Measurements from ENCODE around the gene MAPK13. TPM values are rescaled to one million over a fixed set of nuclear protein-coding genes. Genes with fewer than 3 reads are reported as not detected.
"Not testable (repeated sequence)": the region's sequence is repeated elsewhere in the genome, so short reads cannot be mapped to it uniquely, and the experiment has no call there.

MAPK13 gene
- total RNA-seq (2014; rRNA removed; shearing (Covaris generic)) = 0.34 and 0.46 TPM in 2 replicates

DNA sequence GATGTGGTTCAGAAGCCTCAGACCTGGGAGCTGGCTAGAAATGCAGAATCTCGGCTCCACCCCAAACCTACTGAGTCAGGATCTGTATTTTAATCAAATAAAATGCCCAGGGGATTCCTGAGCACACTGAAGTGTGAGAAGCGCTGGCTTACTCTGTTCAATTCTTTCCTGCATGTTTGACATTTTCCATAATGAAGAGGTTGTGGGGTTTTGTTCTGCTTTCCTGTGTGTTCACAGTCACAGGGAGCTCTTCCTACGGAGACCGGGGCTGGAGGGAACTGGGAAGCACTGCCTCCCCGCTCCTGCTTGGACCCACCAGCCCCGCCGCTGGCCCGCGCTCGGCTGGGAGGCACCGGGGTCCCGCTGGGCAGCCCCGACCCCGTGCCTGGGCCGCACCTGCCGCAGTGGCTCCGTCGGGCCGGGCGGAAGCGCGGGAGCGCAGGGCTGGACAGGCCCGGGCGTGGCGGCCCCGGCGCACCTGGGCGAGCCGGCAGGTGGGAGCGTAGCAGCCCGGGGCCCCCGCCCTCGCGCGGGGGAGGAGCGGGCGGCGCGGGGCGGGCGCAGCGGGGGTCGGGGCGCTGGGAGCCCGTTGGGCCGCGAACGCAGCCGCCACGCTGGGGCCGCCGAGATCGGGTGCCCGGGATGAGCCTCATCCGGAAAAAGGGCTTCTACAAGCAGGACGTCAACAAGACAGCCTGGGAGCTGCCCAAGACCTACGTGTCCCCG is at the start of gene MAPK13:
TSS of gene MAPK13 (plus strand) at position 573 of the 726 bp plus-strand sequence. CDS start at position 643, 70 bp downstream.
- no peak for DNase-seq (ENCODE audit: low spot score)

DNA sequence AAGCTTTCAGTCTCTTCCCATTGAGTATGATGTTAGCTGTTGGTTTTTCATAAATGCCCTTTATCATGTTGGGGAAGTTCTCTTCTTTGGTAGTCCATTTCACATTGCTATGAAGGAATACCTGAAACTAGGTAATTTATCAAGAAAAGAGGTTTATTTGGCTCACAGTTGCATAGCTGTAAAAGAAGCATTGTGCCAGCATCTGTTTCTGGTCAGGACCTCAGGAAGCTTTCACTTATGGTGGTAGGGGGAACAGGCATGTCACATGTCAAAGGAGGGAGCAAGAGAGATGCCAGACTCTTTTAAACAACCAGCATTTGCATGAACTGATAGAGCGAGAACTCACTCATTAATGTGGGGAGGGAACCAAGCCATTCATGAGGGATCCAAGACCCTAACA is 48.0 kb upstream of the MAPK13 start:
- DNase-seq (ENCODE audit: low spot score) = no peak

DNA sequence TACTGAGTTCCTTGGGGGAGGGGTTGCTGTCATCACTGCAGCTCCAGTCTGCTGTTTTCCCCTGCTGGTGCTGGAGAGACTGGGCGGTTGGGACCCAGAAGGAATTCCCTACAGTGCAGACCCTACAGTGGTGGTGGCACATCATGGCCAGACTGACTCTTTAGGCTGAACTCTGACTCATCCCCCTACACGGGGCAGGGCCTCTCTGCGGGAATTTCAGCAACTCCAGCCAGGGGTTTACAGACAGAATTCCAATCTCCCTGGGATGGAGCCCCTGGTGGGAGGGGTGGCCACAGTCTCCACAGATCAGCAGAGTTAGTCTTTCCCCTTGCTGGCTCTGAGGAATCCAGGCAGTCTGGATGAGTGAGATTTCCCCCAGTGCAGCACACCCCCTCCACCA is 46.9 kb upstream of the MAPK13 start:
- no peak for DNase-seq (ENCODE audit: low spot score)

DNA sequence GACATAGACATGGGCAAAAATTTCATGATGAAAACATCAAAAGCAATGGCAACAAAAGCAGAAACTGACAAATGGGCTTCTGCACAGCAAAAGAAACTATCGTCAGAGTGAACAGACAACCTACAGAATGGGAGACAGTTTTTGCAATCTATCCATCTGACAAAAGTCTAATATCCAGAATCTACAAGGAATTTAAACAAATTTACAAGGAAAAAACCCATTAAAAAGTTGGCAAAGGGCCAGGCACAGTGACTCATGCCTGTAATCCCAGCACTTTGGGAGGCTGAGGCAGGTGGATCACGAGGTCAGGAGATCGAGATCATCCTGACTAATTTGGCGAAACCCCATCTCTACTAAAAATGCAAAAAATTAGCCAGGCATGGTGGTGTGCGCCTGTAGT is 42.1 kb upstream of the MAPK13 start:
- DNase-seq (ENCODE audit: low spot score) = not testable (repeated sequence)

DNA sequence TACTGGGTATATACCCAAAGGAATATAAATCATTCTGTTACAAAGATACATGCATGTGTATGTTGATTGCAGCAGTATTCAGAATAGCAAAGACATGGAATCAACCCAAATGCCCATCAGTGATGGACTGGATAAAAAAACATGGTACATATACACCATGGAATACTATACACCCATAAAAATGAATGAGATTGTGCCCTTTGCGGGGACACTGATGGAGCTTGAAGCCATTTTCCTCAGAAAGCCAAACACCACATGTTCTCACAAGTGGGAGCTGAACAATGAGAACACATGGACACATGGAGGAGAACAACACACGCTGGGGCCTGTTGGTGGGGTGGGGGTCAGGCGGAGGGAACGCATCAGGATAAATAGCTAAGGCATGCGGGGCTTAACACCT is 41.3 kb upstream of the MAPK13 start:
- no peak for DNase-seq (ENCODE audit: low spot score)

DNA sequence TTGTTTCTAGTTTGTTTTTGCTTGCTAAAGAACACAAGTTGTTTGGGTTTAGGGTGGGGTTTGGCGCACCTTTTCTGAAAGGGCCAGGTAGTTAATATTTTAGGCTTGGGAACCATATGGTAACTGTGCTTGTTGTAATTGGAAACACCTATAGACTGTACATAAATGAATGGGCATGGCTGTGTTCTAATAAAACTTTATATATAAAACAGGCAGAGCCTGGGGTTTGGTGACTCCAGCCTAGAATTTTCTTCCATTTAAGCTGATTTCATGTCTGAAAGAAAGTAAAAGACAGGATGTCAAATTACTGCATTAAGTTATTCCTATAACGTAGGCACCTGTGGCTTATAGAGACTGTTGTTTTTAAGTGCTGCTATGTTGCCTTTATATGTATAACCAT is 36.1 kb upstream of the MAPK13 start:
- no peak for DNase-seq (ENCODE audit: low spot score)

DNA sequence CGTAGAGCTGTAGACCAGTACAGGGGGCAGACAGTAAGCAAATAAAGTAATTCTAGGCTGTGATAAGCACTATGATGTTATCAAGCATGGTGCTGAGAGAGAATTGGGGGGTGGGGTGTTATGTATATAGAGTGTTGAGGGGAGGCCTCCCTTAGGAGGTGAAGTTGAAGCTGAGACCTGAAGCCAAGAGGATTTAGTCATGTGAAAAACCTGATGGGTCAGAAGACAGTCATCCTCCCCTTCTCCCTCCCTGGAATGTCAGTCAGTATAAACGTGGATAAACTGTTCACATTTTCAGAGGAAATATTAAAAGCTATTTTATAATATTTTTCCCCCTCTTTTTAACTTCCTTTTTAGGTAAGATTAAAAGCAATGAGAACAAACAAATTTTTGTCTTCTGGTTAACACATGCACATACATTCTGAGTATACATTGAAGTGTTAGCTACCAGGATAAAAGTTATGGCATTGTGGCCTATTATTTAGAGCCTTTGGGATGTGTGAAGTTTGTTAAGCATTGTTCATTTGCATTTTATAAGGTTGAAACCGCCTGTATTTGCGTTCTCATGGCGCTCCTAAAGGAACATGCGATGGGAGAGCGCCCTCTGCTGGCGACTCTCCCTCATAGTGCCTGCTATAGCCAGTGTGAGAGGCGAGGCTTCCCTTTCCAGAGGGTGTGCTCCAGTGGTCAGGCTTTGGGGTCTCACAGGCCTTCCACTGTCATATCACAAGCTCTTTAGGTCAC is 35.4 kb upstream of the MAPK13 start:
- DNase-seq (ENCODE audit: low spot score) = peak; percentile 67

DNA sequence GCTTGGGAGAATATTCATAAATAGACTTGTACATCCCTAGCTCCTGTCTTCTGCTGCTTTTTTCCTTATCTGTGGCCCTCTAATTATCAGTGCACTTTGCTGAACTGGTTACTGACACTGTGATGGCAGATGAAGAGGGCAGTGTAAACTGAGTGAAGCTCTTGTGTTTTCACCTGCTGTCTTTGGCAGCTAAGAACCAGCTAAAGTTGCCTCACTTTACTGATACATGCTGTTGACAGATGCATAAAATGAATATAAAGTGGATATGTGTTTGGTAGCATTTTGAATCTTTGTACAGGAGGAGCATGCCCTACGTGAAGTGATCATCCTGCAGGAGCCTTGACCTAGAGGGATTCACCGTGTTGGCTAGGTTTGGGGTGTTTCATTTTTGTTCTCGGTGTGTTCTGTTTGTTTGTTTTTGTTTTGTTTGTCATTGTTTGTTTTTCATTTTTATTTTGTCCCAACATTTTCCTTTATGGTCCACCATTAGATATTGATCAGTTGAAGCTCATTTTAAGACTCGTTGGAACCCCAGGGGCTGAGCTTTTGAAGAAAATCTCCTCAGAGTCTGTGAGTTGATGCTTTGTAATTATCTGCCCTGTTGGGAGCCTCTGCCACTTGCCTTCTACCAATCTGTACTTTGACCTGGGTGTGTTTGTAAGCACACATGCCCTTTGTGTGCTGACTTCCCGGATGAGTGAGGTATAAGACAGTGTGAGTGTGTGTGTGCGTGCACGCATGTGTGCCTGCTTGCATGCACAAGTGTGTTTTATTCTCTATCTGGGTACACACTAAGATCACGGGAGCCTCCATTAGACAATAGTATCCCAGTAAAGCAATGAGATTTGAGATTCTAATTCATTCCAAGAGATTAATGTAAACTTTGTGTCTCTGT is 34.6 kb upstream of the MAPK13 start:
- no peak for DNase-seq (ENCODE audit: low spot score)

DNA sequence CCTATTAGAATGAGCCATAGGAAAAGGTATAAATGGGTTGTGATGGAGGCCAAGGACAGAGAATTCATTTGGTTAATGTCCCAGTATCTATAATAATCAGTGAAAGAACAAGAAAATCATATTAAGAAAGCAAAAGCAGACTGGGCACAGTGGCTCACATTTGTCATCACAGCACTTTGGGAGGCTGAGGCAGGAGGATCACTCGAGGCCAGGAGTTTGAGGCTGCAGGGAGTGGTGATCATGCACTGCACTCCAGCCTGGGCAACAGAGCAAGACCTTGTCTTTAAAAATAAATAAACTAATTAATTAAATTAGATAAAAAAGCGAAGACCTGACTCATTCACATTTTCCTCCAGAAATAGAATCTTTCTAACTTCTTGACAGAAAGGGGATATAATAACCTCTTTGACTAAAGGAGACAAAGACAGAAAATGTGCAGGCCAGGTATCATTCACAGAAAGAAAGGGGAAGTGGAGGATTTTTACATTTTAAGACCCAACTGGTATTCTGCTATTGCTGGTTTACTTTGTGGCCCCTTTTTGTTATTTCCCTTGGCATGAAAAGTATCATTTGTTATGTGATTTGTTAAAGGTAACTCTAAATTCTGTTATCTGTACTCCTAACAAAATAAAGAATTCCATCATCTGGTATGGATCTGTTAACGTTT is 31.9 kb upstream of the MAPK13 start:
- no peak for DNase-seq (ENCODE audit: low spot score)

DNA sequence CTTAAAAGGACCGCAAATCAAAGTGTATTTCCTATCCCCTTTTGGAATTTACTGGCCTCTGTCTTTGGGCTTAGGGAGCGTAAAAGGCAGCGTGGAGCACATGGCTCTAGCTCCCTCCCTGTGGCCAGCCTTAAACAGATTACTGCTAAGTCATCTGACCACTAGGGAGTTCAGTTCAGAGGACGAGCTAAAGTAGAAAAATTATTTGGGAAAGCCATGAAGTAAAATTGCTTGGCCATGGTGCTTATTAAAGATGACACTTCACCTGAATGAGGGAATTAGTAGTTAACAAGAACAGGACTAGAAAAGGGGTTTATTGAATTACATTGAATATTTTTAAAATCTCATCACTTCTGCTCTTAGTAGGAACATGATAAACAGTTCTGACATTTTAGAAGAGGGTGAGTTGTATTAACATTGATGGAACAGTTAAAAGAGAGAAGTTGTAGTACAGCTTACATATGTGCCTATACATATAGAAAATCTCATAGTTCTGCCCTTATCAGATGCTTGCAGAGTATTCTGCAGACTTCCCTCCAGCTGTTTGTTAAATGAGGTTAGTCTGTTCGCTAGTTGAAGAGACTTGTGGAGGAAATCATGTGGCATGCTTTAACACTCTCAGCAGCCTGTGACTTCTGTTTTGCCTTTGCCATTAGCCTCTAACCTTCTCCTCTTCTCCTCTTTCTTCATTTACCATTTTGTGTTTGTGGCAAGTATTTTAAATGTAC is 31.2 kb upstream of the MAPK13 start:
- no peak for DNase-seq (ENCODE audit: low spot score)

DNA sequence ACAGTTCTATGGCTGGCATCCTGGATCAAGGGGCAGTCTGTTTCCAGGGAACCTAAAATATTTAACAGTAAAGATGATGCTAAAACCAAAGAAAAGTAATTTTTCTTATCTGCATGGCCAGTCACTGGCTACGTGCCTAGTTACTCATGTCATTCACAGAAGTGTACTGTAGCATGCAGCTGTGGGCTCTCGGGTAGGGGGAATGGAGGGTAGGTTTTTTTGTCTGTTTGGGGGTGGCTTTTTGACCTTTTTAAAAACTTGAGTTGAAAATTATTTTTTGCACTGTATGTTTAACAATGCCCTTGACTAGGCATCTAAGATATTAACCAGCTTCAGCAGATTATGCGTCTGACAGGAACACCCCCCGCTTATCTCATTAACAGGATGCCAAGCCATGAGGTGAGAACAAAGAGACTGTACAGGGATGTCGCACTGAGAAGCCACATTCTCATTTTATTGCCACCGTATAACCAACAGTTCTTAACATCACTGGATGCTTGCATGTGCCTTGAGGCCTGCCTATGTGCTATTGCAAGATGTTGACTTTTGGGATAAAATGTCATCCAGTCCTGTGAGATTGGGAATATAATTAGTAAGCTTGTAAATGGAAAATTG is 30.3 kb upstream of the MAPK13 start:
- DNase-seq (ENCODE audit: low spot score) = no peak

DNA sequence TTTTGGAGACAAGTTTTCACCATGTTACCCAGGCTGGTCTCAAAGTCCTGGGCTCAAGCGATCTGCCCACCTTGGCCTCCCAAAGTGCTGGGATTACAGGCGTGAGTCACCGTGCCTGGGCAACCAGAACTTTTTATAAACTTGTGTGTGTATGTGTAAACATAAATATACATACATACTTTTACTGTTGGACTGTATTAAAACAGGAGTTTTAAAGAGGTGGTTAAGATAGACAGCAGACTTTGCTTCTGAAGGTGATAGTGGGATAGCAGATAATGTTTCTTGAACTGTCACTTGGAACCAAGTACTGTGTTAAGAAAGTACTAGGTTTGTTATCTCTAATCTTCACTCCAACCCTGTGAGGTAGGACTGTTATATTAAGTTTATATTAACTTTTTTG is 28.6 kb upstream of the MAPK13 start:
- no peak for DNase-seq (ENCODE audit: low spot score)

DNA sequence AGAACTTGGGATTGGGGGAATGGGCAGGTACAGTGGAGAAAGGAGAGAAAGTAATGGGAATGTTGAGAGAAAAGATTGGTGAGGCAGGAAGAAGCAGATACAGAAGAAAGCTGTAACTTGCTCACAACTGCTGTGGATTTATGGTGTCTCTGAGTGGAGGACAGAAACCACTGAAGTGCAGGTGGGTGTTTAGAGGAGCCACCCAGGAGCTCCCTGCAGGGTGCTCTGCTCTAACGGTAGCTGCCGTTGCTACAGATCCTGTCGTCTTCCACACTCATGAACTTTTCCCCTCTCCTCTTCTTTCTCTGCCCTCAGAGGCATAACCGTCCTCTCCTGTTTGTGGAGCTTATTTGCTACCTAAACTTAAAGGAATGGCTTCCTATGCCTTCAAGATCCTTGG is 27.5 kb upstream of the MAPK13 start:
- no peak for DNase-seq (ENCODE audit: low spot score)

DNA sequence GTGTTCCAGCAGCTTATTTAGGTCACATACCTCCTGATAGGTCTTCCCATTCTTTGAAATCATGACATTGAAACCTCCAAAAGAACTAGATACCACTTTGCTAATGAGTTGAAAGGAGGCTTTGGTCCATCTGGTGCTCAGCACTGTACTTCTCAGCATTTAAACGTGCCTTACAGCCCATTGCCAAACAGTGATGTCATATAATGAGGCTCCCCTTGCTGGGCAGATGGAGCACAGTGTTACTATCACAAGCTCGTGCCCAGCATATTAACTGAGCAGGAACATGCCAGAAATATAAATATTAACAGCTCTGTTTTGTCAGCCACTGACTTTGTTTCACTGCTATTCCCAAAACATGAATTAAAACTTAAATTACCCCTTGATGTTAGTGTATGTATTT is 25.5 kb upstream of the MAPK13 start:
- no peak for DNase-seq (ENCODE audit: low spot score)

DNA sequence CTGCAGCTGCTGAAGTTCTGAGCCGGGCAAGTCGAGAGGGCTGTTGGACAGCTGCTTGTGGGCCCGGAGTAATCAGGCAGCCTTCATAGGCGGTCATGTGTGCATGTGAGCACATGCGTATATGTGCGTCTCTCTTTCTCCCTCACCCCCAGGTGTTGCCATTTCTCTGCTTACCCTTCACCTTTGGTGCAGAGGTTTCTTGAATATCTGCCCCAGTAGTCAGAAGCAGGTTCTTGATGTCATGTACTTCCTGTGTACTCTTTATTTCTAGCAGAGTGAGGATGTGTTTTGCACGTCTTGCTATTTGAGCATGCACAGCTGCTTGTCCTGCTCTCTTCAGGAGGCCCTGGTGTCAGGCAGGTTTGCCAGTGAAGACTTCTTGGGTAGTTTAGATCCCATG is 21.2 kb upstream of the MAPK13 start:
- DNase-seq (ENCODE audit: low spot score) = no peak

DNA sequence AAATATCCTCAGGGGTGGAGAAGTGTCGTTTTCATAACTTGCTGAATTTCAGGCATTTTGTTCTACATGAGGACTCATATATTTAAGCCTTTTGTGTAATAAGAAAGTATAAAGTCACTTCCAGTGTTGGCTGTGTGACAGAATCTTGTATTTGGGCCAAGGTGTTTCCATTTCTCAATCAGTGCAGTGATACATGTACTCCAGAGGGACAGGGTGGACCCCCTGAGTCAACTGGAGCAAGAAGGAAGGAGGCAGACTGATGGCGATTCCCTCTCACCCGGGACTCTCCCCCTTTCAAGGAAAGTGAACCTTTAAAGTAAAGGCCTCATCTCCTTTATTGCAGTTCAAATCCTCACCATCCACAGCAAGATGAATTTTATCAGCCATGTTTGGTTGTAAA is 20.3 kb upstream of the MAPK13 start:
- no peak for DNase-seq (ENCODE audit: low spot score)

DNA sequence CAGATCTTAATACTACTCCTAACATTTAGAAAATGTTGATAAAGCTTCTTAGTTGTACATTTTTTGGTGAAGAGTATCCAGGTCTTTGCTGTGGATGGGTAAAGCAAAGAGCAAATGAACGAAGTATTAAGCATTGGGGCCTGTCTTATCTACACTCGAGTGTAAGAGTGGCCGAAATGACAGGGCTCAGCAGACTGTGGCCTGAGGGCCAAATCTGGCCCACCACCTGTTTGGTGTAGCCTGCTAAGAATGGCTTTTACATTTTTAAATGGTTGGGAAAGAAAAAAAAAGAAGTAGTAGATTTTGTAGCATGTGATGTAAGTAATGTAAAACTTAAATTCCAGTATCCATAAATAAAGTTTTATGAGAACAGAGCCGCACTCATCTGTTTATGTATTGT is 19.4 kb upstream of the MAPK13 start:
- no peak for DNase-seq (ENCODE audit: low spot score)

DNA sequence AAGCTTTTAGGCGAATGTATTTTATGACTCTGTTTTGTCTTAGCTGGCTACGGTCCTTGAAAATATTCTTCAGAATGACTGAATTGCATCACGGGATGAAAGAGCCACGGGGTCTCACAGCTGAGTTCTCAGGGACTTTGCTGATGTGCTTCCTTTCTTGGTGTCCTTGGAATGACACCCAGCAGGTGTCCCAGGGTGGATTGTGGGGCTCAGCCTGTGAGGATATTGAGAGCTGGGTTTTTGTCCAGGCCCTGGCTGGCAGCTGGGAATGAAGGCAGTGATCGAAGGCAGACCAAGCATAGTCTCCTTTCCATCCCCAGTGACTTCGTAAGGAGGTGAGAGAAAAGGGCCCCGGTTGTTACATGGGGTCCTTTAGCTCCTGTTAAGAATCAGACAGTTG is 18.8 kb upstream of the MAPK13 start:
- DNase-seq (ENCODE audit: low spot score) = no peak

DNA sequence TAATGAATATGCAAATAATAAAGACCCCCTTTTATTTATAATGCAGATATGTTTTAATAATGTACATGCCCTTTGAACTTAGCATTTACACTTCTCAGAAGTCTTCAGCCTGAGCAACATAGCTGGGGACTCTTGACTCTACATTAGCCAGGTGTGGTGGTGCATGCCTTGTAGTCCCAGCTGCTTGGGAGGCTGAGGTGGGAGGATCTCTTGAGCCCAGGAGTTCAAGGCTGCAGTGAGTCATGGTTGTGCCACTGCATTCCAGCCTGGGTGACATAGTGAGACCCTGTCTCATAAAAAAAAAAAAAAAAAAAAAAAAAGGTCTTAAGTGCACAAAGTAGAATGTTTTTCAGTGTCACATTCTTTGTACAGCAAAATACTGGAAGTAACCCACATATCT is 17.3 kb upstream of the MAPK13 start:
- no peak for DNase-seq (ENCODE audit: low spot score)

DNA sequence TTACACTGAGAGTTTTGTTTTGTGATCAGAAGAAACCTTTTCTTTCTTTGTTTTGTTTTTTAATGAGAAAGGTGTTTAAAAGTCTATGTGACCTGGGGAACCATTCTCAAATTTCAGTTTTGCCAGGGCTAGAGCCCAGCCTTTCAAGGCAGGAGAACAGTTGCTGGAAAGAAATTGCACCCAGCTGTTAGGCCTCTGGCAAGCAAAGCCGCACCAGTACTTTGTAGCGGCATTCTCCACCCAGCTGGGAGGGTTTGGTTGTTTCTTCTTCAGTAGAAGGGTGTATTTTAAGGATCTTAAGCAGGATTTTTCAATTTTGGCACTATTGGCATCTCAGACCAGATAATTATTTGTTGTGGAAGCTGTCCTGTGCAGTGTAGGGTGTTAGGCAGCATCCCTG is 16.6 kb upstream of the MAPK13 start:
- DNase-seq (ENCODE audit: low spot score) = no peak

Data from A172 (cell line).